Glutamatergic neuron (in vitro differentiated cells): ENCODE results near the gene RTKN2. TPM values are rescaled to one million over a fixed set of nuclear protein-coding genes. Genes with fewer than 3 reads are reported as not detected.

Experiments
- DNase-seq: peaks from one replicate; pipeline ENCODE4 v3.0.0; 2022
- H3K27ac Mint-ChIP-seq: one replicate; pipeline ENCODE4 v1.8.0; 2020; ENCODE audit warnings: mild to moderate bottlenecking, mixed read lengths, inconsistent platforms; ENCODE audit not compliant: unreplicated experiment
- H3K27me3 Mint-ChIP-seq: one replicate; pipeline ENCODE4 v1.8.0; 2020; ENCODE audit warnings: mild to moderate bottlenecking, moderate library complexity, mixed read lengths, inconsistent platforms; ENCODE audit not compliant: unreplicated experiment
- H3K36me3 Mint-ChIP-seq: one replicate; pipeline ENCODE4 v1.8.0; 2020; ENCODE audit warnings: mild to moderate bottlenecking, mixed read lengths, inconsistent platforms; ENCODE audit not compliant: unreplicated experiment
- H3K4me1 Mint-ChIP-seq: one replicate; pipeline ENCODE4 v1.8.0; 2020; ENCODE audit warnings: mild to moderate bottlenecking, low read depth, mixed read lengths, inconsistent platforms; ENCODE audit not compliant: unreplicated experiment
- H3K4me3 Mint-ChIP-seq: one replicate; pipeline ENCODE4 v1.8.0; 2020; ENCODE audit warnings: mild to moderate bottlenecking, mixed read lengths, inconsistent platforms; ENCODE audit not compliant: unreplicated experiment
- H3K9me3 Mint-ChIP-seq: one replicate; pipeline ENCODE4 v1.8.0; 2020; ENCODE audit warnings: mild to moderate bottlenecking, moderate library complexity, mixed read lengths, inconsistent platforms; ENCODE audit not compliant: unreplicated experiment
- total RNA-seq: library from RNA; stranded (reverse); fragmentation: NEBNext Ultra II Directional; extraction: Animal tissue kit (Norgen Biotek cat#: 25700); gene quantifications from one replicate; pipeline ENCODE4 v1.2.1, GENCODE V29; 2021; ENCODE audit not compliant: unreplicated experiment
- TF ChIP-seq, protein P1 (sequence below): fragments of 200-600 bp; sonication (generic); IDR thresholded peaks from one replicate; pipeline ENCODE4 v1.5.0; 2021; ENCODE audit not compliant: partially characterized antibody, unreplicated experiment

RTKN2 gene
- total RNA-seq, 1 donor from 2014 or later = 3.2 TPM

DNA sequence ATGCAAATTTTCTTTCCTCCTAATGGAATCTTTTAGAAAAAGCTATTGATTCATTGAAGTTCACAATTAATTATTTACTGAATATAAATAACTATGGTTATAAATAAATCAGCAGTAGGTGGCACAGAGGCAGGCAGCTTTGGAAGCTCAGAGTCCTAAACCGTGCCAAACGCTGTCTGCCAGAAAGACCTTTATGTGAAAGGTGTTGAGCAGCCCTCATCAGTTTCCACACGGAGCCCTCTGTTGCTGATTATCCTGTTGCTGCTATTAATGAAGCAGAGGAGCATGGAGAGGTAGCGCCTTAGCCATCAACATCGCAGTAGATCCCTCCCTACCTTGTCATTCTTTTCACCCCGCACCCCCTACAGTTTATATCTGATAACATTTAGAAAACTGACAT lies 51.0 kb downstream of the RTKN2 start:
- DNase-seq = no peak

DNA sequence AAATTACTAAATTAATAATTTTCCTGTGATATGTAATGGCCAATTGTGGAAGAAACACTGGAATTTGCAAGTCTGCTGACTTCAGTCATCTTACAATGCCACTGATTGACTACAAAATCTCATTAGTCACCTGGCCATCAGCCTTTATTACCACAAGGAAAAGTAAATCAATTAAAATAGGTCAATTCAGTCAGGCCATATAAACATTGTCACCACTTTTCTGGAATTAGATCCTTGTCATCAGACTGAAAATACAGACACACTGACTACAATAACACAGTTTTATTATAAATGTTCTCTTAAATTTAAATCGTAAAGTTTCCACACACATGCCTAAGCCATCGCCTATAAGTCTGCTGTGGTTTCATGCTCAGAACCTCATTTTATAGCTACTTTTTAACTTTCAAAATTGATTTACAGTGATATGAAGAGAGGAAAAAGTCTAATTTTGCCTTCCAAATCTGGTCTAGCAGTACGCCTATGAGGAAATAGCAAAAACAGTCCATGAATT lies 54.2 kb downstream of the RTKN2 start:
- no peaks in the 10 kb centered on the region for H3K36me3 Mint-ChIP-seq
- H3K4me1 Mint-ChIP-seq = no peaks in the 10 kb centered on the region
- DNase-seq = no peak
- H3K4me3 Mint-ChIP-seq = no peak overlapping the region
- no peak overlapping the region for H3K27ac Mint-ChIP-seq
- H3K27me3 Mint-ChIP-seq = no peaks in the 10 kb centered on the region
- H3K9me3 Mint-ChIP-seq = no peaks in the 10 kb centered on the region
- TF ChIP-seq, protein P1, sequence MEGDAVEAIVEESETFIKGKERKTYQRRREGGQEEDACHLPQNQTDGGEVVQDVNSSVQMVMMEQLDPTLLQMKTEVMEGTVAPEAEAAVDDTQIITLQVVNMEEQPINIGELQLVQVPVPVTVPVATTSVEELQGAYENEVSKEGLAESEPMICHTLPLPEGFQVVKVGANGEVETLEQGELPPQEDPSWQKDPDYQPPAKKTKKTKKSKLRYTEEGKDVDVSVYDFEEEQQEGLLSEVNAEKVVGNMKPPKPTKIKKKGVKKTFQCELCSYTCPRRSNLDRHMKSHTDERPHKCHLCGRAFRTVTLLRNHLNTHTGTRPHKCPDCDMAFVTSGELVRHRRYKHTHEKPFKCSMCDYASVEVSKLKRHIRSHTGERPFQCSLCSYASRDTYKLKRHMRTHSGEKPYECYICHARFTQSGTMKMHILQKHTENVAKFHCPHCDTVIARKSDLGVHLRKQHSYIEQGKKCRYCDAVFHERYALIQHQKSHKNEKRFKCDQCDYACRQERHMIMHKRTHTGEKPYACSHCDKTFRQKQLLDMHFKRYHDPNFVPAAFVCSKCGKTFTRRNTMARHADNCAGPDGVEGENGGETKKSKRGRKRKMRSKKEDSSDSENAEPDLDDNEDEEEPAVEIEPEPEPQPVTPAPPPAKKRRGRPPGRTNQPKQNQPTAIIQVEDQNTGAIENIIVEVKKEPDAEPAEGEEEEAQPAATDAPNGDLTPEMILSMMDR = no peak

More for the DNA sequence above, 51.0 kb downstream of the RTKN2 start:
- no peaks in the 10 kb centered on the region for H3K9me3 Mint-ChIP-seq
- H3K27ac Mint-ChIP-seq = no peak overlapping the region
- no peak overlapping the region for H3K4me3 Mint-ChIP-seq
- H3K27me3 Mint-ChIP-seq = no peaks in the 10 kb centered on the region
- TF ChIP-seq, protein P1 = no peak
- H3K4me1 Mint-ChIP-seq = no peaks in the 10 kb centered on the region
- no peaks in the 10 kb centered on the region for H3K36me3 Mint-ChIP-seq

DNA sequence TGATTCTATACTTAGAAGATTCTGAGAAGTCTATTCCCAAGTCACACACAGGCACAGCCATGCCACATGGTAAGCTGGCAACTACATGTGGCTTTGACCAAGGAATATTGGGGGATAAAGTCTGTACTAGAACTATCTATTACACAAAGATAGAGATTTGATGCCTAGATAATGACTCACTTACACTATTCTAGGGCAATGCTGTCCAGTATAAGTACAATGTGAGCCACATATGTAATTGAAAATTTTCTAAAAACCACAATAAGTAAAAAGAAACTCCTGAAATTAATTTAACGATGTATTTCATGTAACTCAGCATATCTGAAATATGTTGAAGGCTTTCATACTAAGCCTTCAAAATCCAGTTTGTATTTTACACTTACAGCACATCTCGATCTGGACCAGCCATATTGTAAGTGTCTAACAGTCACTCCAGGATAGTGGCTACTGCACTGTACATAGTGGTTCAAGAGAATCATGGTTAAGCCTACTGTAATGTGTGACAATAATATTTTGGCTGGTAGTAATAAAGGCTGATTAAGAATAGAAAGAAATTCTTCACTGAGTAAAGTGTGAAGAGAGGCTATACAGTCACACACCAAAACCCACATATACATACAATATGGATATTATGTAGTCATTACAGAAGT lies 62.8 kb downstream of the RTKN2 start:
- DNase-seq = no peak
- no peaks in the 10 kb centered on the region for H3K4me1 Mint-ChIP-seq
- H3K9me3 Mint-ChIP-seq = no peaks in the 10 kb centered on the region
- H3K27ac Mint-ChIP-seq = no peak overlapping the region
- TF ChIP-seq, protein P1 = no peak
- H3K27me3 Mint-ChIP-seq = no peaks in the 10 kb centered on the region
- H3K4me3 Mint-ChIP-seq = no peak overlapping the region
- H3K36me3 Mint-ChIP-seq = no peaks in the 10 kb centered on the region

DNA sequence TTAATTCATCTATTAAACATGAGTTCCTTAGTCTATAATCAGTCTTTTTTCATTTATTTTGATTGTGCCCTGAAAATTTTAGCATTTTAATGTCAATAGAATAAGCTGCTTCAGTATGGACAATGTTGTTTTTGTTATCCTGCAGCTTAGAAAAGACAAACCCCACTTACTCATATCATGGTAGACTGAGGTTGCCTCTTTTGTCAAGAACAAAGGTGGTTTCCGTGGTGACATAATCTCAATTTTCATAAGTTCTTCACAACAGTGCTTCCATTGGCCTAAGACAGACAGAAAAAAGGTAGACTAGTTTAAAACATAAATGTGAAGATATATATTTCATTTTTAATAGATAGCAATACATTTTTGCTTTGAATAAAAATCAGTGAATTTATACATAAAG lies 69.1 kb downstream of the RTKN2 start:
- TF ChIP-seq, protein P1 = no peak
- no peak overlapping the region for H3K27ac Mint-ChIP-seq
- no peaks in the 10 kb centered on the region for H3K27me3 Mint-ChIP-seq
- H3K9me3 Mint-ChIP-seq = no peaks in the 10 kb centered on the region
- H3K4me1 Mint-ChIP-seq = no peaks in the 10 kb centered on the region
- H3K4me3 Mint-ChIP-seq = no peak overlapping the region
- H3K36me3 Mint-ChIP-seq = no peaks in the 10 kb centered on the region
- DNase-seq = no peak

DNA sequence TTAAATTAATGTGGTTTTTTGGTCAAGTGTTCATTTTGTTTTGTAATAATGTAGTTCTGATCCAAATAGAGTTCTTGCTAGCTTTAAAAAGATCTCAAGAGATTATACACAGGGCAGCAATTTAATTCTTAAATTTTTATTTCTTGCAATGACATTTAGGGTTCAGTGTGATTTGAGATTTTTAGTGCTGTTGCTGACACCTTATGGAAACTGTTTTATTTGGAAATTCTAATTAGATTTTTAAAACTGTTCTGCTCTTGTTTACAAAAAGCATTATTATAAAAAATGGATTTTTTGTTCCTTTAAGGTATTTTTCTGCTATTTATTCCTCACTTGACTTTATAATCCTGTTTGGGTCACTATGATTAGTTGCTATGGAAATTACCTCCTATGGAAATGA lies 72.1 kb downstream of the RTKN2 start:
- Mint-ChIP-seq H3K4me1 (no peaks in the 10 kb centered on the region), H3K4me3 (no peak overlapping the region), H3K27ac (no peak overlapping the region), H3K36me3 (no peaks in the 10 kb centered on the region), H3K9me3 (no peaks in the 10 kb centered on the region), H3K27me3 (no peaks in the 10 kb centered on the region)
- no peak for DNase-seq
- TF ChIP-seq, protein P1 = no peak
